Erythroblast (primary cell): ENCODE results near the gene UBXN11.
"Not testable (repeated sequence)": the region's sequence is repeated elsewhere in the genome, so short reads cannot be mapped to it uniquely, and the experiment has no call there.

ENCODE experiments used
- DNase-seq, 2 experiments: peaks; one replicate each; lab custom pipeline; 2025; lab: John Stamatoyannopoulos, UW
- GATA1 ChIP-seq: IDR thresholded peaks from 2 replicates; pipeline ENCODE4 v1.6.1; 2011; ENCODE audit warnings: low read depth, mild to moderate bottlenecking, control low read depth, low read length, moderate library complexity
- POLR2A ChIP-seq: IDR thresholded peaks from 2 replicates; pipeline ENCODE4 v1.6.1; 2011; ENCODE audit warnings: mild to moderate bottlenecking, low read length

Gene UBXN11

DNA sequence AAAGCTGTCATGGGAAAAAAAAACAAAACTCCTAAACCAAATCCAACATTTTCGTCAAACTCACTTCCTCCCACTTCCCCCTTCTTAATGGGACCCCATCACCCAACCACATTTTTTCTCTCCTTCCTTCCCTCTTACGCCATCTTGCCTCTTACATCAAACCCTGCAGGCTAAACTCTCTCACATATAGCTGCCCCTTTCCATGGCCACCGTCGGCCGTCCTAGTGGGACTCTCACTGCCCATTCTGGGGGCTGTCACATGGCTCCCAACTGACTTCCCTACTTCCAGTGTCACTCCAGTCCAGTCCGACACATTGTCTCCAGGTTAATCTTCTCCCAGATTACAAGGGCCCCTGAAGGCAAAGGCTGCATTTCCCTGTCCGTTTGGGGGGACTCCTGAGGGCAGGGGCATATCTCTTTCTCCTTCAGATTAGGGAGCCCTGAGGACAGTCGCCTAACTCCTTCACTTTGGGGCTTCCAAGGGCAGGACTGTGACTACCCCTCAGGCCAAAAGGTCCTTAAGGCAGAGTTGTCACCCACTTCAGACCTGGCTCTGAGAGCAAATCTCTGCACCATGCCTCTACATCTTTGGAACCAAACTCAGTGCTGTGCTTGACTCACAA is 658 bp downstream of the UBXN11 start:
- no peak for TF ChIP-seq POLR2A
- no peak for TF ChIP-seq GATA1
- no peak for DNase-seq

- TF ChIP-seq POLR2A: no peak
- no peak for TF ChIP-seq GATA1
- DNase-seq: no peak
Observed at GRCh38 chr1:26302733-26303405, 3.6 kb downstream of the UBXN11 start.

GRCh38 chr1:26300578-26301275 is 5.7 kb downstream of the UBXN11 start:
- TF ChIP-seq POLR2A: no peak
- no peak for TF ChIP-seq GATA1
- DNase-seq: peak in 1 of 2 experiments; percentile 42

- DNase-seq: no peak
- TF ChIP-seq POLR2A (no peak), GATA1 (no peak)
Observed at GRCh38 chr1:26297791-26298124, 8.7 kb downstream of the UBXN11 start.

DNA sequence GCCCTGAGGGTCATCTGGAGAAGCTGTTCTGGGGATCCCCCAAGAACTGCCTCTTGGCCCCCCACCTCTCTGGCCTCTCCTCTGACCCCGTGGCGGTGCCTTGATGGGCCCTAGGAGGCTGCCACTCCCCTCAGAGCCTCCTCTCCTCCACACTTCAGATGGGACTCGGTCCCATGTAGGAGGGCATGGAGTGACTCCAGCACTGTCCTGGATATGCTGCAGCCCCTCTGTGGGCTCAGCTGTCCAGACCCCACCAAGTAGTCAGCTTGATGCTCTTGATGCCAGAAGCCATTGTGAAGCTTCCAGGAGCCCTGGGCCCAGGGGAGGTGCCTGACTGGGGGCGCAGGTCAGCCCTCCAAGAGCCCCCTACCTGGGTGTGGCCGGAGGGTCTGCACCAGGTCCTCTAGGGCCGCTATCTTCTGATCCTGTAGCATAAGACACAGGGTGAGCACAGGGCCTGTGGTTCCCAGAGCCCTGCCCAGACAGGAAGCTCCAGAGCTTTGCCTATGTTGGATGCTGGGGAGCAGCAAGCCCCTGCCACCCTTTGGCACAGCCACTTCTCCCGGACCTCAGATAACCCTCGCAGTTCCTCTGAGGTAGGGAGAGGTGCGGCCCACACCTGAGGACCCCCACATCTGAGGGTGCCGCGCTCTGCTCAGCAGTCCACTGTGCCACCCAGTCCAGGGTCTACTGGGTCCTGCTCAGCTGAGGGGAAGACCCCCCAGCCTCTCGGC is 9.2 kb downstream of the UBXN11 start:
- no peak for DNase-seq
- no peak for TF ChIP-seq GATA1

DNA sequence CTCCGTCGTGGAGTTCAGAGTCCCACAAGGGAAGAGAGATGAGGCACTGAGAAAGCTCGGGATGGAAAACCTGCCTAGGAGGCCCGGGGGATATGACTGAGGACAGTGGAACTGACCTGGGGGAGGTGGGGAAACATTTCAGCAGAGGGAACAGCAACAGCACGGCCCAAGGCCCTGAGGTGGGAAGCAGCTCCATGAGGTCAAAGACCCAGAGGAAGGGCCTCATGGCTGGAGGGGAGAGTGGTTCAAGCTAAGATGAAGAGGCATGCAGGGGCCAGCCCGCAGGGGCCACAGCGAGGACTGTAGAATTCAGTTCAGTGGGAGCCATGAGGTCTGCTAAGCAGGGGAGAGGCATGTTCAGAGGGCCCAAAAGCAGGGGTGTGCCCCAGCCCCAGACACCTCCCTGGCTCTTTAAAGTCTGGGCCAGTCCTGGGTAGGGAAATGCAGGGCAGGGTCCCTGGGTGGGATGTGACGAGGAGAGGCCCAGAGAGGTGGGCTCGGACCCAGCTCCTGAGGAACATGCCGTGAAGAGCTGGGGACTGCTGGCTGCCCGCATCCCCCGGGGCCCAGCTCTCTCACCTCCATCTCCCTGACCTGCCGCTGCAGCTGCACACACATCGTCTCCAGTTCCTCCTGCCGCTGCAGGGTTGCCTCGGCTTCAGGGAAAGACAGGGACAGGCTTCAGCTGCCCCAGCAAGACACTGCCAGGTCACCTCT is 9.9 kb downstream of the UBXN11 start:
- no peak for DNase-seq
- TF ChIP-seq GATA1: no peak
- no peak for TF ChIP-seq POLR2A

DNA sequence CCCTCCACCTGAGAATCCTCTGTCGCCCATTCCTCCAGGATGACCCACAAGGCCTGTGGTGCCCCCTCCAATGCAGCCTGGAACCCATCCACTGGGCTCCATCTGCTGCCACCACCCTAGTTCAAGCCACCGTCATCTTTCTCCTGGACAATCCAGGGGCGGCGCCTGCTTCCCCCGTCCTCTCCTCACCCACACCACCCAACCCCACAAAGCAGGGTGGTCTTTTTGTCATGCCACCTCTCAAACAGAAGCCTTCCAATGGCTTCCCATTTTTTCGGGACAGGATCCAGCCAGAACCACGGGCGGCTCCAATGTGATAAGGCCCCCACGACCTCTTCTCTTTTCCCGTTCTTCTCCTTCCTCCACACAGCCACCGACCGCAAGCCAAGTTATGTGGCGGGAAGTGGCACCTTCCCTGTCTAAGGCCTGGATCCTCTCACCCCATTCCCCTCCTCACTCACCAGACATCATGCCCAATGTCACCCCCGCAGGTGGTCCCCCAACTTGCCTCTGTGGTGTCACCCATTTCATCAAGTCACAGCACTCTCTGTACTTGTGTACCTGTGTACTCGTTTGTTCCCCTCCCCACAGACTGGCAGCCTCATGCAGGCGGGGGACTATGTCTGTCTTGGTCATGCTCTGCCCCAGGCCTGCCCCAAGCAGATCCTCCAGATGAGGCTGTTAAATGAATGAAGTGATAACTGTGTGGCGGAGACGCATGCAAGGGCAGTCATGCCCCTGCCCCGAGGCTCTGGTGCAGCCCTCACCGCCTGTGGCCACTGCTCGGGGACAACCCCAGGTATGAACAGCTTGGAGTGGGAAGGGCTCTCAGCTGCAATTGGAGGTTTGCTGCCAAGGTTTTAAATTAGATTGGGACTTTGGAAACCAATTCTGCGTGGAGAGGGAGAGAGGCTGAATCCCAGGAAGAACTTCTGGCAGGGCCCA is 11.0 kb downstream of the UBXN11 start:
- TF ChIP-seq POLR2A (no peak), GATA1 (no peak)
- no peak for DNase-seq

DNA sequence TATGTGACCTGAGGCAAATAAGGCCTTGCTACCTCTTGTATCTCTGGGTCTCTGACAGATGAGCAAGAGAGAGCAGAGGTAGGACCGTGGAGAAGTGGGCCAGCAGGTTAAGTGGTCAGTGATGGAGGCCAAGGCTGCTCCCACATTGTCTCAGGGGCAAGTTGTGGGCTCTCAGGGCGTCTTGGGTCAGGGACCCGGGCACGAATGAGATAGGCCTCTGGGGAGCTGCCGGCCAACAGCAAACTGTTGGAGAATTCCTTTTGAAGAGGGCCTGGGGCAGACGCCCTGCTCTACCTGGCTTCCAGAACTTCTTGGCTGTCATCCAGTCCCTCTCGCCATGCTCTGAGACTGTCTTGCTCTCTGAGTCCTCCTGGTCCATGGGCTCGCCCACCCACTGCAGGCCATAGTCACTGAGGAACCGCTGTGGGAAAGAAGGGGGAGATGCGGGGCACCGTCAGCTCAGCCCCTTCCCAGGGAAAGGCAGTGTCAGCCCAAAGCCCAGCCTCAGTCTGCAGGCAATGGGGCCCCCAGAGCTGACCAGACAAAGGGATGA is 12.4 kb downstream of the UBXN11 start:
- no peak for DNase-seq
- no peak for TF ChIP-seq GATA1
- no peak for TF ChIP-seq POLR2A

DNA sequence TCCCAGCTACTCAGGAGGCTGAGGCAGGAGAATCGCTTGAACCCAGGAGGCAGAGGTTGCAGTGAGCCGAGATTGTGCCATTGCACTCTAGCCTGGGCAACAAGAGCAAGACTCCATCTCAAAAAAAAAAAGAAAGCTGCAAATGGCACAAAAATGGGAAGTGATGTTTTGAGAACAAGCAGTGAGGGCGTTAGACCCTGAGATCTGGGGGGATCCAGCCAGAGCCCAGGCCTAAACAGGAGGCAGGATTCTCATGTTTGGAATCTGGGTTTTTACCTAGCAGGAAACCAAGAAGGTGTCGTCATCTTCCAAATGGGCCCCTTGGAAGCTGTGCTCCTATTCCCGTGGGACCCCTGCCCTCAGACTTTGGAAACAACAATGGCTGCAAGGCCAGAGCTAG is 13.7 kb downstream of the UBXN11 start:
- not testable (repeated sequence) for DNase-seq

DNA sequence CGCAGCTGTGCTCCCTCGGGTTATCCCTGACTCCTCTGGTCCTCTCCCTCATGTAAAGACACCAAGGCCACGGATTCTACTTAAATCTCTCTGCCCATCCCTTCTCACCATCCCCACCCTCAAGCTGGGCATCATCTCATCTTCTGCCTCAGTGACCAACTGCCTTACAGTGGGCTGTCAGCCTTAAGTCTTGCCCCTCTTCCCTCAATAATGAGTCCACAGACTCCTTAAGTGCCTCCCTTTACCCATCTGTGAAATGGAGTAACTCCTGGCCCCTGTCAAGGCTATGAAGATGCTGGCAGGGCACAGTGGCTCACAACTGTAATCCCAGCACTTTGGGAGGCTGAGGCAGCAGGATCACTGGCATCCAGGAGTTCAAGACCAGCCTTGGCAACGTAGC is 14.5 kb downstream of the UBXN11 start:
- DNase-seq: no peak
- TF ChIP-seq GATA1: no peak
- TF ChIP-seq POLR2A: no peak

DNA sequence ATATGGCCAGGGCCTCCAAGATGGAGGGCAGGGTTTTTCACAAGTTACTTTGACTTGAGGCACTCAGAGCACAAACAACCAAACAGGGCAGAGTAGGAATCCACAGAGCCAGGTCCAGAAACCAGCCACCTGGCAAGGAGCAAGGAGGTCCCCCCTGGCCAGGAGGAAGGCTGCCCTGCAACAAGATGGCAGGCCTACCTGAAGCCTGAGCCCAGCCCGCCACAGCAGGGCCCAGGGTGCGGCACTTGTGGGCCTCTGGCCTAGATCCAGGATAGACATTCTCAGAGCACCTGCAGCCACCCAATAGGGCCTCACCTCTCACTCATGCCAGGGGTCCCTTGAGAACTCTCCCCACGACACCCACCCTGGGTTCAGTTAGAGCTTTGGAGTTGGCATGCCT is 15.0 kb downstream of the UBXN11 start:
- DNase-seq: no peak
- TF ChIP-seq POLR2A (no peak), GATA1 (no peak)

GRCh38 chr1:26290882-26291261 is 15.6 kb downstream of the UBXN11 start:
- TF ChIP-seq GATA1 (no peak), POLR2A (no peak)
- no peak for DNase-seq
